Ramos (cell line): ENCODE measurements around the gene EFNA1.

Source experiments
- in situ Hi-C: fragments of 300-500 bp; cut with MboI; formaldehyde crosslinking; loops from one replicate; pipeline ENCODE4 v1.14.3; 2022; ENCODE audit warnings: low sequenced_read_pairs; ENCODE audit not compliant: unreplicated experiment

Gene EFNA1, protein sequence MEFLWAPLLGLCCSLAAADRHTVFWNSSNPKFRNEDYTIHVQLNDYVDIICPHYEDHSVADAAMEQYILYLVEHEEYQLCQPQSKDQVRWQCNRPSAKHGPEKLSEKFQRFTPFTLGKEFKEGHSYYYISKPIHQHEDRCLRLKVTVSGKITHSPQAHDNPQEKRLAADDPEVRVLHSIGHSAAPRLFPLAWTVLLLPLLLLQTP

DNA sequence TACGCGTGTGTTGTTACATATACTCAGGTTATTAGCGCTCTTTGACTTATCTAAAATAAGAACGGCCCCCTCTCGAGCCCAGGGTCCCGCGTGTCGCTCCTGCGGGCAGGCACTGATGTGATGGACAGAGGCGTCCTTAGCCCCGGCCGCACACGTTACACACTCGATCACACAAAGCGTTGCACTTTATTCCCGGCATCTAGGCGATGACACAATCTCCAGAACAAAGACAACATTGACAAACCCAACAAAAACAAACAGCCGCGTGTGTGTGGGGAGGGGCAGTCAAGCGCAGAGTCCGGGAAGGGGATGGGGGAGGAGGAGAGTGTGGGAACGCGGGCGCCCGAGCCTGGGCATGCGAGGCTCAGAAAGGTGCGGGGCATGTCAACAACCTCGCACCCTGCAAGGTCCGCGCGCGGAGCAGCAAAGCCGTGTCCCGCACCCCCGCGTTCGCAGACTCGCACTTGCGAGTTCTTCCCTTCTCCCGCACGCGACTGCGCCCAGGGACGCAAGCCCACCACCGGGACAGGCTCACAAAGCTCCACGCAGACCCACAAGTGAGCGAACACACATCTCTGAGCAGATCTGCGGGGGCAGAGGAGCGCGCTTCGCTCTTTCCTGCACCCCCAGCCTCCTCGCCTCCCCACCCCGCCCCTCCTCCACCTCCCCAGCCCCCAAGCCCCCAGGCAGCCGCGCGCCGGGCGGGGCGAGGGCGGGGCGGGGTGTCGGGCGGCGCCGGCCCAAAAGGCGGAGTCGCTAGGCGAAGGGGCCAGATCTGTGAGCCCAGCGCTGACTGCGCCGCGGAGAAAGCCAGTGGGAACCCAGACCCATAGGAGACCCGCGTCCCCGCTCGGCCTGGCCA is at the start of gene EFNA1:
TSS of gene EFNA1 (plus strand) at position 772 of the 862 bp plus-strand sequence. CDS start 102 bp downstream, outside the sequence.
- in situ Hi-C loops = no loop called here

DNA sequence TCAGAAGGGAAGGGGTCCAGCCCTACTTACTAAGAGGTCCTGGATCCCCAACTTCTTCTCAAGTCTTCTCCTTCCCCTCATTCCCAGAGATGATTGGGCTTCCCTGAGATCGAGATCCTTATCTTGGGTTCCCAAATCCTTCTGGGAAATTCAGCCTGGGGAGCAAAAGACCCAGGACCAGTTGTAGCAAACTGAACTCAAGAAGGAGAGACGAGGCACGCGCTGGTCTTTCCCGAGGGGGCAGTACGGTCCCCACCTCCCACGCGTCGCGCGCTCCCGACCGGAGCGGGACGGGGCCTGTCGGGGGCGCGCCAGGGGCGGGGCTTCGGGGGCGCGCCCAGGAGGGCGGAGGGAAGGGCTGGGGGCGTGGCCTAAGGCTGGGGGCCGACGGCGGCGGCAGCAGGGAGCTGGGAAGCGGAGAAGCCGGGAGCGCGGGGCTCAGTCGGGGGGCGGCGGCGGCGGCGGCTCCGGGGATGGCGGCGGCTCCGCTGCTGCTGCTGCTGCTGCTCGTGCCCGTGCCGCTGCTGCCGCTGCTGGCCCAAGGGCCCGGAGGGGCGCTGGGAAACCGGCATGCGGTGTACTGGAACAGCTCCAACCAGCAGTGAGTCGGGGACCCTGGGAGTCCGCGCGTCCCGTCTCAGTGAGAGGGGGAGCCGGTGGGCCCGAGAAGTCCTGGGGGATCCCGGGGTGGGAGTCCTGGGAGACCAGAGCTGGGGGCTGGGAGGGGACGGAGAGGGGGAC is 49.0 kb upstream of the EFNA1 start, which contains the start of gene EFNA3:
TSS of gene EFNA3 (plus strand) at position 369 of the 741 bp plus-strand sequence. CDS start at position 474, 105 bp downstream.
- in situ Hi-C loops = no loop called here

DNA sequence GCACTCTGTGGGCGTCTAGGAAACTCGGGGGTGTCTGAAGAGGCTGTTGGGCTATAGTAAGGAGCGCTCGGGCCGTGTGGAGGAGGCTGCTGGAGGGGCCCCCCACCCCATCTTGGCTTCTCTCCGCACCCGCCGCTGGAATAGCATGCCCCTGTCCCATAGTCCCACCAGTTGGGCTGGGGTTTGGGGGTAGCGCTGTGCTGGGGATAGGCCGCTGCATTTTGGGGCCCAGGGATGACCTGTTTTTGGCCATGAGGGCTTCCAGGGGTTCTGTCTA is 48.5 kb upstream of the EFNA1 start:
- in situ Hi-C loops = no loop called here

DNA sequence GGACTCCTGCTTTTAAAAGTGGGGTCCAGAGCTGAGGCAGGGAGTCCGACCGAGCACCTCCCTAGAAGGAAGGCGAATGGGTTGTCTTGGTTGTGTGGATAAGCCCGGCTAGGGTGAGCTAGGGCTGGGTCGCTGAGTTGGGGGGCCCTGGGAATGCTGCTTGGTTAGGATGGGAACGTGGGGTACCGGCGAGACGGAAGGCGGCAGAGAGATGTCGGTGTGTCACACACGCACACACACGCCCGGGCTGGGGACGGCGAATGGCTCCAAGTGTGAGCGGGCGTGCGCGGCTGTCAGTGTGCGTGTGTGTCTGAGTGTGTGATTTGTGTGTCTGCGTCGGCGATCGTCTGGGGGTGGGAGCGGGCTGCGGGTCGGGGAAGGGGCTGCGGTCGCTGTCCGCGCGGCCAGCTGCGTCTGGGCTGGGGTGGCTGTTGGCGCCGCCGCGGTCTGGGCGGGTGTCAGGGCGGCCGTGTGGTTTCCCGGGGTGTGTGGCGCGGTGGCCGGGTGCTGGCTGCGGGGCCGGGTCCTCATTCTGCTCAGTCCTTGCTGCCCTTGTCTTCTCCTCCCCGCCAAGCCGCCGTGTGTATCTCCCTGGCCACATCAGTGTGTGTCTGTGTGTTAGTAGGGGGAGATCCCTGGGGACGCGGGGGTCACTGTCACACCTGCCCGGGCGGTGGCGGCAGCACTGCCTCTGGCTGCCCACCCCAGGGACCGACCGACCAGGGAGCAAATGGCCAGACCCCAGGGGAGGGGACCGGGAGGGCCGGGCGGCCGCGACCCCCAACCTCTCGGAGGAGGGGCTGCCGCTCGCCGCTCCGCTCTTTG is 48.0 kb upstream of the EFNA1 start:
- in situ Hi-C loops = no loop called here

DNA sequence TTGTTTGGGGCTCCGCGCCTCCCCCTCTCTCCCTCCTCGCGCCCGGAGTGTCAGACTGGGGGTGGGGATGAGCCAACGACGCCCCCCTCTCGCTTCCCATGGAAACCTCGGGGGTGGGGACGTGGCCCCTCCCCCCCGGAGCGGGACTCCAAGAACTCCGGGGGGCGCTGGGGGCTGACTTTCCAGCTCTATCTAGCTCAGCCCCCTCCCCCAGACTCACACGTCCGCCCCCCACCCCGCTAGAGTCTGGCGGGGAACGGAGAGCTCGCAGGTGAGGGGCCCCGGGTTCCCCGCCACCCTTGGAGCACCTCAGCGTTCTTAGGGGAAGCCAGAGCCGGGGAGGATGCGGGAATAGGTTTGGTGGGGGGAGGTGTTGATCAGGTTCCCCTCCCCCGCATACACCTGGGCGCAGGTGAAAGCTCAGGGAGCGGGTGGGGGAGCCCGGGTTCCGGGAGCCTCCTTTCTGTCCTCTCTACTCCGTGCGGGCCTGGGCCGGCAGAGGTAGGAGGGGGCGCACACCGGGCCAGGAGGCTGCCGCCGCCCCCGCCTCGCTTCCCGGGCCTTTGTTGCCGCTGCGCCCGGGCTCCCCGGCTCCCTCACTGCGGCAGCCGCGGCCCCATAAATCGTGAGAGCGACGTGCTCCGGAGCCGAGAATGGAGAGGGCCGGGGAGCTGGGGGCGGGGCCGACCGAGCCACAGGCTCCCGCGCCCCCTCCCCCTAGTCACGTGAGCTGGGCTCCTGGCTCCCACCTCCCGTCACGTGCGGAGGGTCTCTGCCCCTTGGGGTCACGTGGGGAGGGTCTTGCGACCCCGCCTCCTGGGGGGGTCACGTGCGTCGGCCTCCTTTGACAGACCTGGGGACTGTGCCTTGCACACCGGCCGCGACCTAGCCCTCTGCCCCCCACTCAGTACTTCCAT is 47.1 kb upstream of the EFNA1 start:
- in situ Hi-C loops = no loop called here

DNA sequence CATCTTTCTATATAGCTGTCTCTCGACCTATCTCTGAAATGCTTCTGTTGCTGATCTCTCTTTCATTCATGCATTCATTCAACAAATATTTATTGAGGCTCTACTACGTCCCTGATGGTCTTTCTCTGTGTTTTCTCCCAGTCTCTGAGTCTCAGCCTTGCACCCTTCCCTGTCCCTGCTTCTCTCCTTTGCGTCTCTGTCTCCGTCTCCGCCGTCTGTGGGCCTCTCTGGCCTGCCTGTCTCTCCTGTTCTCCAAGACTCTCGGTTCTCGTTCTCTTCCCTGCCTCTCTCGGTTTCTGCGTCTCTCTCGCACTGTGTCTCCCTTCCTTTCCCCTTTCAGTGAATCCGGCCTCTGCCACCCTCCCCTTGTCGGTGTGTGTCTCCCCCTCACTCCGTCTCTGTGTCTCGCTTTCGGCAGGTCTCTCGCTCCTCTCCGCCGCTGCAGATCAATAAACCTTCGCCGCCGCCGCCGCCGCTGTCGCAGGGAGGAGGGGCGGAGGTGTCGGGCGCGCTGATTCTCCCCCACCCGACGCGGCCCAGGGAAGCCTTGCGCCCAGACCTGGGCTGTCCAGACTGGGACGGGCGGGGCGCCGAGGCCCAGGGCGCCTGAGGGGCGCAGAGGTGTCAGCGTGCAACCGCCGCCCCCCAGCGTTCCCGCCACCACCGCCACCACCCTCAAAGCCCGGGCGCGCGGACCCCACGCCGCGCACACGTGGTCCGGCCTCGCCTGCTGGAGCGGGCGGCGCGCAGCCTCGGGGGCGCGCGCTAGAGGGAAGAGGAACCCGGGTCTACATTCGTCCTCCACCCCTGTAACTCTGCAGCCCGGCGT is 46.0 kb upstream of the EFNA1 start:
- in situ Hi-C loops = no loop called here

DNA sequence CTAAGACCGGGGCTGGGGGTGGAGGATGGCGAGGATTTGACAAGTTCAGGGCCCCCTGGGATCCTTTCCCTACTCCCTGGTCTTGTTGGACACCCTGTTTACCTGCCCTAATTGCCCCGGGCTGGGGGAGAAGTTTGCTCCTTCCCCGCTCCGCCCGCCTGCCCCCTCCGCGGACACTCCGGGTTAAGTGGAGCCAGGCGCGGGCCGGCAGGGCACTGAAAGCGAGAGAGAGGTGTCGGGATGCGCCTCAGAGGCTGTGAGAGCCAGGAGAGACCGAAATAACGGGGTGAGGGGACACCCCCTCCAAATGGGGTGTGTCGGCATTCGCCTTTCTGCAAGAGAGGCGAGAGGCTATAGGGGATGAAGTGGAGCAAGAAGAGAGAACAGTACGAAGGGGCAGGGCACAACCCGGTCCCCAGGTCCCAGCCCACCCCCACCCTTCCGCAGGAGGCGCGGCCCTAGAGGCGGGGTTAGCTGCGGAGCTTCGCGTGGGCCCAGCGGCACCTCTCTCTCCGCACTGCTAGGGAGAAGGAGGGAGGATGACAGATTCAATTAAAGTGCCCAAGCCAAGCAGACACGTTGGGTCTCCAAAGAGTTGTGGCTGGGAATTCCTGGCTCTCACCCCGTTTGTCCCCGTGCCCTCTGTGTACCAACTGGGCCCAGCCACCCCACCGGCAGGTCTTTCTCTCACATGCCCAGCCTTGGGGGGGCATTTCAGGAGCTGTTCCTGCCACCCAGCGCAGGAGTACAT is 45.2 kb upstream of the EFNA1 start:
- in situ Hi-C loops = no loop called here

DNA sequence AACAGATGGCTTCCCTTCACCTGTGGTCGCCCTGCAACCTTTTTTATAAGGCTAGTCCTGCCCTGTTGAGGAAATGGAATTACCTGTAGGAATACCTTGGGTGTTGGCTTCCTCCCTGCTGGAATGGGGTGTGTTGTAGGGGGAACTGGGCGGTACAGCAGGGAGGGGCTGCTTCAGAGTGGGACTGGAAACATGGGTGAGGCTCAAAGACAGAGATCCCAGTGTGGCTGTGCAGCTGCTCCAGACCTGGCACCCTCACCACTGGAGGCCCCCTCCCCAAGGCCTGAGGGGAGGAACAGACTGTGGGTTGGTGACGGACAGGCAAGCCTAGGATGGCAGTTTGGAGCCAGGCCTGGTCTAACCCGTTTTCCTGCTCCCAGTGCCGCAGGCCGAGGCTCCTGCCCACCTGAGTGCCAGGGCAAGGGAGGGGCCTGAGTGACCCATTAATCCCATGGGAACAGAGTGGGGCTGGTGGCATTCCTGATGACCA is 44.6 kb upstream of the EFNA1 start:
- in situ Hi-C loops = no loop called here

DNA sequence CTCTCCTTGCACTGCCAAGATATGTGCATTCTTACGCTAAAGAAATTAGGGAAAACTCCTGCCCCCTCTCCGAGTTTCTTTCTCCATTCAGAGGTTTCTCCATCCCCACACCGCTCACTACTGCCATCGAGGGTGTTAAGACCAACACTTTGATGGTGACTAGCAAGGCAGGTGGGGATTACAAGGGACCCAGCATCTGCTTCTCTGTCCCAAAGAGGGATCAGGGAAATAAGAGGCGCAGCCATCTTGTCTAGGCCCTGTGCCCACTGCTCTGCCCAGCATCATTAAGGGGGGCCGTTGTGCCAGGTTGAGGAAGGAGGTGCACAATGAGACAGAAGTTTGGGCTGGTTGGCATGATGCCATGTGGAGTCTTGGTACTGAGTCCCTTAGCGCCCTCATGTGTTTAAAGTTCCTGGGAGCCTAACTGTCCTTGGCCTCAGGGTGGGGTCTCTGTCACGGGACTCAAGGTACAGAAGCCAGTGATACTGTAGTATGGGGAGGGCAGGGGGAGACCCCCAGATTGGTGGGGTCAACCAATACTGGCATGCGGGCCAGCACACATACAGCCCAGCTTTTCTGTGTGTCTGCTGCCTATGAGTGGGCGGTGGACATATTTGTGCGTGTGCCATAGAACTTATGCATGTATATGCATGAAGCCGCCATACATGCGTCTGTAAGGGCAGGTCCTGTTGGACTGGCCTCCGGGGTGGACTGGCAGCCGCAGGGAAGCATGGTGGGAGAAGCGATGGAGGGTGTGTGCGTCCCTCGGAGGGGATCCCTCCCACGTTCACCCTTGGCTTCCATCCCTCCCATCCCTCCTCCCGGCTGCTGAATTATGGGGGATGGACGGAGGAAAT is 43.6 kb upstream of the EFNA1 start:
- in situ Hi-C loops = no loop called here

DNA sequence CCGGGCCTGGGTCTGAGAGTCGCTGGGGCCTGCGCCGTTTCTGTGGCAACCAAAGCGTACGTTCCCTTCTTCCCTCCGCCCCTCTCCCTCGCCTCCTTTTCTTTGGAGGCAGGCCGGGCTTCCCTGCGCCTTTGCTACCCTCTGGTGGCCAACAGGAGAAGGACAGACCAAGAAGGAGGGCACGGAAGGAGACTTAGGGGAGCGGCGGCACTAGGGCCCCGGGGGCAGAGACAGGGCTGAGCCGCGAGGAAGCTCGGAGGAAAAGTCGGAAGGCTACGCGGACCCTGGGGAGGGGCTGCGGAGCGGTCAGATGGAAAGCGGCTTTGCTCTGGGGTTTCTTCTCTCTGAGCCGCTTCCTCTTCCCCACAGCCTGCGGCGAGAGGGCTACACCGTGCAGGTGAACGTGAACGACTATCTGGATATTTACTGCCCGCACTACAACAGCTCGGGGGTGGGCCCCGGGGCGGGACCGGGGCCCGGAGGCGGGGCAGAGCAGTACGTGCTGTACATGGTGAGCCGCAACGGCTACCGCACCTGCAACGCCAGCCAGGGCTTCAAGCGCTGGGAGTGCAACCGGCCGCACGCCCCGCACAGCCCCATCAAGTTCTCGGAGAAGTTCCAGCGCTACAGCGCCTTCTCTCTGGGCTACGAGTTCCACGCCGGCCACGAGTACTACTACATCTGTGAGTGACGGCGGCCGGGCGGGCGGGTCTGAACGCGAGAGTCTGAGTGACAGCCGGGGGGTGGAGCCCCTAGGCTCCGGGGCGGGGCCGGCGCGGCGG is 42.8 kb upstream of the EFNA1 start:
- in situ Hi-C loops = no loop called here

DNA sequence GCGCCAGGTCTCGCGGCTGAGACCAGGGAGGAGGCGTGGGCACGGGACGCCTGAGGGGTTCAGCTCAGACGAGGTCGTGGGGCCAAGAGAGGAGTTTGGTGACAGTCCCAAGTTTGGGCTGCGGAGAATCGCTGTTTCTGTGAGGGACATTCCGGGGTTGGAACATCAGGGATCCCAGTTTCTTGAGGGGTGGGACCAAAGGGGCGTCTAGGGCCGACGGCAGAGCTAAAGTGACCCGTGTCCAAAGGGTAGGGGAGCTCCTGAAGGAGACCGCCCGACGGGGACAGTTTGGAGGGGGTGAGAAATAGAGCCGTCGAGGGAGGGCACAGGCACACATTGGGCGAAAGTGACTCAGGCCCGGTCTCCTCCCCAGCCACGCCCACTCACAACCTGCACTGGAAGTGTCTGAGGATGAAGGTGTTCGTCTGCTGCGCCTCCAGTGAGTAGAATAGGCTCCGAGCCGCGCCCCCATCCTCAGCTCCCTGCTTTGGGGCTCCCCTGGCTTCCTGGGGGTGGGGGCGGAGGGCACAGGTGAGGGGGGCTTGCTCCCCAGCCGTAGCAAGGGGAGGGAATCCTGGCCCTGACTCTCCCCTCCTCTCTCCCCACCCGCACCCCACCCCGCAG is 42.1 kb upstream of the EFNA1 start:
- in situ Hi-C loops = no loop called here

DNA sequence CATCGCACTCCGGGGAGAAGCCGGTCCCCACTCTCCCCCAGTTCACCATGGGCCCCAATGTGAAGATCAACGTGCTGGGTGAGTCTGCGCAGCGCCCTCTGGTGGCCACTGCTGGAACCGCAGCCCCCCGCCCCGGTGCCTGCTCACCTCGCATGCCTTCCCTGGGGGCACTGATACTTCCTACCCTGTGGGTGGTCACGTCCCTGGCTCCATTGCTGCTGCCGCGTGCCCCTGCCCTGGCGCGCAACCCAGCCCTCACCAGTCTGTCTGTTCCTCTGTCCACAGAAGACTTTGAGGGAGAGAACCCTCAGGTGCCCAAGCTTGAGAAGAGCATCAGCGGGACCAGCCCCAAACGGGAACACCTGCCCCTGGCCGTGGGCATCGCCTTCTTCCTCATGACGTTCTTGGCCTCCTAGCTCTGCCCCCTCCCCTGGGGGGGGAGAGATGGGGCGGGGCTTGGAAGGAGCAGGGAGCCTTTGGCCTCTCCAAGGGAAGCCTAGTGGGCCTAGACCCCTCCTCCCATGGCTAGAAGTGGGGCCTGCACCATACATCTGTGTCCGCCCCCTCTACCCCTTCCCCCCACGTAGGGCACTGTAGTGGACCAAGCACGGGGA is 41.4 kb upstream of the EFNA1 start:
- in situ Hi-C loops = no loop called here

DNA sequence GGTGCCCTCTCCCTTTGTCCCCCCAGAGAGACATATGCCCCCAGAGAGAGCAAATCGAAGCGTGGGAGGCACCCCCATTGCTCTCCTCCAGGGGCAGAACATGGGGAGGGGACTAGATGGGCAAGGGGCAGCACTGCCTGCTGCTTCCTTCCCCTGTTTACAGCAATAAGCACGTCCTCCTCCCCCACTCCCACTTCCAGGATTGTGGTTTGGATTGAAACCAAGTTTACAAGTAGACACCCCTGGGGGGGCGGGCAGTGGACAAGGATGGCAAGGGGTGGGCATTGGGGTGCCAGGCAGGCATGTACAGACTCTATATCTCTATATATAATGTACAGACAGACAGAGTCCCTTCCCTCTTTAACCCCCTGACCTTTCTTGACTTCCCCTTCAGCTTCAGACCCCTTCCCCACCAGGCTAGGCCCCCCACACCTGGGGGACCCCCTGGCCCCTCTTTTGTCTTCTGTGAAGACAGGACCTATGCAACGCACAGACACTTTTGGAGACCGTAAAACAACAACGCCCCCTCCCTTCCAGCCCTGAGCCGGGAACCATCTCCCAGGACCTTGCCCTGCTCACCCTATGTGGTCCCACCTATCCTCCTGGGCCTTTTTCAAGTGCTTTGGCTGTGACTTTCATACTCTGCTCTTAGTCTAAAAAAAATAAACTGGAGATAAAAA is 40.7 kb upstream of the EFNA1 start:
- in situ Hi-C loops = no loop called here
